Measurements from ENCODE around the gene MAP3K2.

MAP3K2 gene, protein sequence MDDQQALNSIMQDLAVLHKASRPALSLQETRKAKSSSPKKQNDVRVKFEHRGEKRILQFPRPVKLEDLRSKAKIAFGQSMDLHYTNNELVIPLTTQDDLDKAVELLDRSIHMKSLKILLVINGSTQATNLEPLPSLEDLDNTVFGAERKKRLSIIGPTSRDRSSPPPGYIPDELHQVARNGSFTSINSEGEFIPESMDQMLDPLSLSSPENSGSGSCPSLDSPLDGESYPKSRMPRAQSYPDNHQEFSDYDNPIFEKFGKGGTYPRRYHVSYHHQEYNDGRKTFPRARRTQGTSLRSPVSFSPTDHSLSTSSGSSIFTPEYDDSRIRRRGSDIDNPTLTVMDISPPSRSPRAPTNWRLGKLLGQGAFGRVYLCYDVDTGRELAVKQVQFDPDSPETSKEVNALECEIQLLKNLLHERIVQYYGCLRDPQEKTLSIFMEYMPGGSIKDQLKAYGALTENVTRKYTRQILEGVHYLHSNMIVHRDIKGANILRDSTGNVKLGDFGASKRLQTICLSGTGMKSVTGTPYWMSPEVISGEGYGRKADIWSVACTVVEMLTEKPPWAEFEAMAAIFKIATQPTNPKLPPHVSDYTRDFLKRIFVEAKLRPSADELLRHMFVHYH

DNA sequence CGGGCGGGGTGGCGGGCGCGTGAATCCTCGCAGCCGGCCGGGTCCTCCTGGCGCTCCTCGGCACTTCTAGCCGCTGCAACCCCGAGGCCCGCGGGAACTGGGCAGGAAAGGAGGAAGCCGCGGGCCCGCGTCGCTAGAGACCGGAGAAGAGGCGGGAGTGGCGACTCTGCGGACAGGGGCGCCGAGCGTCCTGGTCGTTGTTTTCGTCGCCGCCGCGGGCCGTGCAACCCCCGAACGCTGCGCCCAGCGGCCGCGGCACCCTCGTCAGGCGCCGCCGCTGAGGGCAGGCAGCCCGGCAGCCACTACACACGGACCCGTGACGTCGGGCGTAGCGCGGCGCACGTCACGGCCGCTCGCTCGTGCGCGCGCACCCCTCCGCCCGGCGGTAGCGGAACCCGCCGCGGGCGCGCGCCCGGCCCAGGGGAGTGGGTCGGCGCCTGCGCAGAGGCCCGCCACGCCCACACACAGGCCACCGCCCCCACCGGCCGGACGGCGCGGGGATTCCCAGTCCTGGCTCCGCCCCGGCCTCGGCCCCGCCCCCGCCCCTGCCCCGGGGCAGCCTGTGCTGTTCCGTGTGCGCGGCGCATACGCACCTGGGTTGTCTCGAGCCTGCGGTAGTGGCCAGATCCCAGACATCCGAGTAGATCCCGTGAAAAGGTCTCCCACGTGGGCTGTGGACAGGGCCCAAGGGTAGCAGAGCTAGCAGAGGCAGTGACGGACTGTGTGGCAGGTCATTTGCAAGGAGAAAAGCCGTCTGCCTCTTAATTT is at the start of gene MAP3K2:
MAP3K2 (minus strand) TSS at position 321 of the 768 bp plus-strand sequence. CDS start 44,846 bp downstream, outside the sequence.
- ChIA-PET CTCF (no interaction called here), POLR2A (ENCODE audit: low non-redundant PET) (no interaction called here)

GRCh38 chr2:127437056-127437455 is 49.3 kb upstream of the MAP3K2 start:
- ChIA-PET CTCF (interaction anchor here (0.6 to 1.1 kb wide), 2 partner anchors 11 to 42 kb away, joined by 4 to 5 read pairs; no protein-coding TSS in a partner anchor), POLR2A (ENCODE audit: low non-redundant PET) (no interaction called here)
- TF ChIP-seq, protein P1, sequence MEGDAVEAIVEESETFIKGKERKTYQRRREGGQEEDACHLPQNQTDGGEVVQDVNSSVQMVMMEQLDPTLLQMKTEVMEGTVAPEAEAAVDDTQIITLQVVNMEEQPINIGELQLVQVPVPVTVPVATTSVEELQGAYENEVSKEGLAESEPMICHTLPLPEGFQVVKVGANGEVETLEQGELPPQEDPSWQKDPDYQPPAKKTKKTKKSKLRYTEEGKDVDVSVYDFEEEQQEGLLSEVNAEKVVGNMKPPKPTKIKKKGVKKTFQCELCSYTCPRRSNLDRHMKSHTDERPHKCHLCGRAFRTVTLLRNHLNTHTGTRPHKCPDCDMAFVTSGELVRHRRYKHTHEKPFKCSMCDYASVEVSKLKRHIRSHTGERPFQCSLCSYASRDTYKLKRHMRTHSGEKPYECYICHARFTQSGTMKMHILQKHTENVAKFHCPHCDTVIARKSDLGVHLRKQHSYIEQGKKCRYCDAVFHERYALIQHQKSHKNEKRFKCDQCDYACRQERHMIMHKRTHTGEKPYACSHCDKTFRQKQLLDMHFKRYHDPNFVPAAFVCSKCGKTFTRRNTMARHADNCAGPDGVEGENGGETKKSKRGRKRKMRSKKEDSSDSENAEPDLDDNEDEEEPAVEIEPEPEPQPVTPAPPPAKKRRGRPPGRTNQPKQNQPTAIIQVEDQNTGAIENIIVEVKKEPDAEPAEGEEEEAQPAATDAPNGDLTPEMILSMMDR (conservative IDR thresholded peaks at IDR 0.05; ENCODE audit: low read depth), result no peak
- DNase-seq (ENCODE audit: low spot score), result no peak
- H3K27ac ChIP-seq, result no peak overlapping the region

More for the DNA sequence above, at the start of gene MAP3K2:
- DNase-seq (ENCODE audit: low spot score), result peak; percentile 98
- peak within 1 kb of the TSS; percentile 99 for H3K27ac ChIP-seq
- TF ChIP-seq, protein P1 (conservative IDR thresholded peaks at IDR 0.05; ENCODE audit: low read depth), result no peak

GRCh38 chr2:127434515-127434914 is 46.7 kb upstream of the MAP3K2 start:
- ChIA-PET POLR2A (ENCODE audit: low non-redundant PET) (no interaction called here), CTCF (no interaction called here)
- TF ChIP-seq, protein P1 (conservative IDR thresholded peaks at IDR 0.05; ENCODE audit: low read depth), result no peak
- H3K27ac ChIP-seq, result no peak overlapping the region
- DNase-seq (ENCODE audit: low spot score), result no peak

- H3K27ac ChIP-seq, result no peak overlapping the region
- no peak for DNase-seq (ENCODE audit: low spot score)
- TF ChIP-seq, protein P1 (conservative IDR thresholded peaks at IDR 0.05; ENCODE audit: low read depth), result no peak
- CTCF ChIA-PET, result no interaction called here
- POLR2A ChIA-PET (ENCODE audit: low non-redundant PET), result no interaction called here
Observed at GRCh38 chr2:127431408-127432023, 43.7 kb upstream of the MAP3K2 start.

GRCh38 chr2:127429844-127430425 is 42.2 kb upstream of the MAP3K2 start:
- no peak overlapping the region for H3K27ac ChIP-seq
- no peak for DNase-seq (ENCODE audit: low spot score)
- ChIA-PET CTCF (no interaction called here), POLR2A (ENCODE audit: low non-redundant PET) (no interaction called here)
- TF ChIP-seq, protein P1 (conservative IDR thresholded peaks at IDR 0.05; ENCODE audit: low read depth), result no peak
